Activated gamma-delta T cell (primary cell): Measurements from ENCODE around the gene PPIL1.
"Not testable (repeated sequence)": the region's sequence is repeated elsewhere in the genome, so short reads cannot be mapped to it uniquely, and the experiment has no call there.

Source experiments
- DNase-seq: peaks from one replicate; lab custom pipeline; 2025; lab: John Stamatoyannopoulos, UW

PPIL1 gene

DNA sequence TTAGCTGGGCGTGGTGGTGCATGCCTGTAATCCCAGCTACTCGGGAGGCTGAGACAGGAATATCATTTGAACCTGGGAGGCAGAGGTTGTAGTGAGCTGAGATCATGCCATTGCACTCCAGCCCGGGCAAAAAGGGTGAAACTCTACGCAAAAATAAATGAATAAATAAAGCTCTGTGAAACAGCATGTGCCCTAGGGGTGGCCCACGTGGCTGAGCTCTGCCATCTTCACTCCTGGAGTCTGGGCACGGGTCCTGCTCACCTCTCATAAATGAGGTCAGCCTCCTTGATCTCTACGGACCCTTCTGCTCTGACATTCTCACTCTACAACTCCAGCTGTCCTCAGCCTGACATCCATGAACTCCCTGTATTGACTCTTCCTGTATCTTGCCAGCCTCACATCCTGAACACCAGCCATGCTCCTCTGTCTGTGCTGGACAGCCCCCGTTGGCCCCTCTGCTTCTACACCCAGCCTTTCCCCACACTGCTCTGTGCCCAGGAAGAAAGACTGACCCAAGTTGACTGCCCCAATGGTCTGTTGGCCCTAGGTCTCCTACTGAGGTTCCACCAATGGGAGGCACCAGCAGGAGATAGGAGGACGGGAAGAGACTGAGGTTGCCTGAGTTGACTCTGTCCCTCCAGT lies 57.3 kb downstream of the PPIL1 start:
- no peak for DNase-seq

DNA sequence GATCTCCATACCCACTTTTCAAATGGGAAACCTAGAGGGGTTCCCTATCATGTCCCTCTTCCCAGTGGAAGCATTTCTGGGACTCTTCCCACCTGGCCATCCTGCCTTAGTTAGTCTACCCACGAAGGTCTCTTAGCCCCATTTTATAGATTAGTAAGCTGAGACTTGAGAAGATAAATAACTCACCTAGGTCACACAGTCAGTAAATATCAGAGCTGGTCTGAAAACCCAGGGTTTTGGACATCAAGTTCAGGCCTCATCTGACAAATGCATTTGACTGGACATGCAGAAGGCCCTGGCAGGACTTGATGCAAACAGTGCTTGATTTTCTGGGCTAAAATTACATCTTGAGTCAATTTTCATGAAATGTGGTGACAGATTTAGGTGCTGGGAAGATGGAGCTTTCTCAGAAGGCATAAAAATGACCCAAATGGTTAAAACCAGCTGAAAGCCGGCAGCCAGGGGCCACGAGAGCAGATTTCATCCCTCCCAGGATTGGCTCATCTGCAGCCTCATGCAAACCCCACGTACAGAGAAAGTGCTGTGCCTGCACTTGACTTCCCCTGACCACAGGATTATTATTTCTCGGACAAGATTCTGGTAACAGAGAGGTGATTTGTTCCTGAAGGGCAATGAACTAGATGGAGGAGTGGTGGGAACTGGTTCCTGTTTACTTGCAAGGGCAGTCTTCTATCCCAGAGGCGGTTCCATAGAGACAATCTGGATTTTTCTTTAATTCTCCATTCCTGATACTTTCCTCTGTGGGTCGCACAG lies 58.5 kb downstream of the PPIL1 start:
- DNase-seq = no peak

DNA sequence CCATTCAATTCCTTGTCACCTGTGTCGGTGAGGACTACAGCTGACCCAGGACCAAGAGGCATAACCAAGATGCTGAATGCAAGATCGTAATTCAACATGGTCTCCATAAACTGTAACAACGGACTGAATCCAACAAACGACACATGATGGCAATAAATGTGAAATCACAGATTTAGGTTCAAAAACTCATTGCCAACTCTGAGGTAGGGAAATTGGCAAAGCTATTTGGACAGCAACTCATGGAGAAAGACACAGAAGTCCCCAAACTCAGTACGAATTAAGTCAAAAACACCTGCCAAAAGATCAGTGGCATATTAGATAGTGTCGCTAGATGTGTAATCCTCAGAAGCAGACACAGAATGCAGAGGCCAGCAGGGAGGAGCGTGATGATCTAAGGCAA lies 60.4 kb downstream of the PPIL1 start:
- DNase-seq = no peak

DNA sequence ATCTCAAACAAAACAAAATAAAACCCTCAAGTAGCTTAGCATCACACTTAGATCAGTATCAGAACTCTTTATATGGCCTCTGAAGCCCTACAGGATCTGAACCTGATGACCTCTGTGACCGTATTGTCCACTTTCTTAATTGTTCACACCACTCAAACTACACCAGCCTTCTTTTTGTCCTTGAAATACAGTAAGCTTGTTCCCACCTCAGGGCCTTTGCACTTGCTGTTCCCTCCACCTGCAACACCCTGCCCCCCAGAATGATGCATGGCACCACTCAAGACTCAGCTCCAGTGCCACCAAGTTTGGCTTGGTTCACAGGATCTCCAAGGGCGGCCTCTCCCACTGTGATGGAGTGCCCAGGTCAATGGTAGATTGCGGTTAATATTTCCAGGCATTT lies 61.1 kb downstream of the PPIL1 start:
- no peak for DNase-seq

DNA sequence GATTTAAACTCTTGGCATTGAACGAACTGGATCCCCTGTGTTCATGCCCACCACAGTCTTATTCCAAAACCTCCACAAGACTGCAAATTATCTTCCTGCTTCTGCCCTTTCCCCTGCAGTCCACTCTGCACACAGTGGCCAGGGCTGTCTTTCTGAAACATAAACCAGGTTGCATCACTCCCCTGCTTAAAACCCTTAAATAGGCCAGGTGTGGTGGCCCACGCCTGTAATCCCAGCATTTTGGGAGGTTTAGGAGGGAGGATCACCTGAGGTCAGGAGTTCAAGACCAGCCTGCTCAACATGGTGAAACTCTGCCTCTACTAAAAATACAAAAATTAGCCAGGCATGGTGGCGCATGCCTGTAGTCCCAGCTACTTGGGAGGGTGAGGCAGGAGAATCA lies 61.6 kb downstream of the PPIL1 start:
- not testable (repeated sequence) for DNase-seq

DNA sequence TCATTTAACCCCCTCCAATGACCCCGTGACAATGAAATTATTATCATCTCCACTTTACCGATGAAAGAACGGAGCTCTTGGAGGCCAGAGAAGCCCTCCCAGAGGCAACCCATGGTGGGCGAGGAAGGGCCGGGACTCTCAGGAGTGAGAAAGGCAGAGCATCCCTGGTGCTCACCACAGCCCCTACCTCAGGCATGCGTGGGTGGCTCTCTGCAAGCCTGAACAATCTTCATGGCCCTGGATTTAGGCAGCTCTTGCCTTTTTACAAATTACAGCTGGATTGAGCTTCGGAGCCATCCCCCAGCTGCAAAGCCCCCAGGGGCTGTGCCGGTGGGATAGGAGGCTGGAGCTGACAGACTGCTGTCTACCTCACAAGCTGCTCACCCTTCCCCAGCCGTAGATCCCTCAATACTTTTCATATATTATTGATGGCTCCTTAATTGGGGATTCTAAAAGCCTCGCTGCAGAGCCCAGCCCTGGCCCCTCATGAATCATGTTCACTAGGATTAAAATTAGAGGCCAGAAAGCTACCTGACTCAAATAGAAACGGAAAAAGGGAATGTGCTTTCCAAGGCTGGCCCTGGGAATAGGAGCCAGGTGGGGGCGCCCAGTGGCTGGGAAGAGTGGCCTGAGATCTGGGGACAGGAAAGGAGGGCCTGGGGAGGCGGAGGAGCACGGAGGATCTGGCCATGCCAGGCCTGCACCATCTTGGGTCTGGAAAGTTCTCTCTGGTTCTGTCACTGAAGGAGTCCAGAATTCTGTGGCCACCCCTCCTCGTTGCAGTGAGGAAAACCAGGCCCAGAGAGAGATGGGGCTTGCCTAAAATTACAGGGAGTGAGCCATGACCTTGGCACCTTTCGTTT lies 64.4 kb downstream of the PPIL1 start:
- DNase-seq = no peak

DNA sequence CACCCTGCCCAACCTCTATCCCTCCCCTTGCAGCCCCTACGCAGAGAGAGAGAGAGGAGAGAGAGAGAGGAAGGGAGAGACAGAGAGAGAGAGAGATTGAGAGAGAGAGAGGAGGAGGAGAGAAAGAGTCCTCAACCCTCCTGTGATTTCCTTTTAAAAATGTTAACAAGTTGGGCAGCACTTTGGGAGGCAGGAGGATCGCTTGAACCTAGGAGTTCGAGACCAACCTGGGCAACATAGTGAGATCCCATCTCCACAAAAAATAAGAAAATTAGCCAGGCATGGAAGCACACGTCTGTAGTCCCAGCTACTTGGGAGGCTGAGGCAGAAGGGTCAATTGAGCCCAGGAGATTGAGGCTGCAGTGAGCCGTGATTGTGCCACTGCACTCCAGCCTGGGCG lies 65.4 kb downstream of the PPIL1 start:
- no peak for DNase-seq

DNA sequence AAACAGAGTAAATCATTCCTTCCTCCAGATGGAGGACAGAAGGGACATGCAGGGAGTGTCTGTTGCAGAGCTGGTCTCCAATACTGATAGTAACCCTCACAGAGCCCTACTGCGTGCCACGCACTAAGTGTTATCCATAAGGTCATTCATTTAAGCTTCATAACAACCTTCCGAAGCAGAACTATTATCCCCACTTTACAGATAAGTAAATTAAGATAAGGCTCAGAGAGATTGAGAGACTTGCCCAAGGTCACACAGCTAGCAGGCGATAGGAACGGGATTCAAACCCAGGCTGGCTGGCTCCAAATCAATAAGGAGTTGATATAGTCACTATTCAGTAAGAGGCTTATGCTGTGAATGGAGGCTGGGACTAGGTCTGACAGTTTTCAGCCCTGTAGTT lies 66.0 kb downstream of the PPIL1 start:
- DNase-seq = no peak

DNA sequence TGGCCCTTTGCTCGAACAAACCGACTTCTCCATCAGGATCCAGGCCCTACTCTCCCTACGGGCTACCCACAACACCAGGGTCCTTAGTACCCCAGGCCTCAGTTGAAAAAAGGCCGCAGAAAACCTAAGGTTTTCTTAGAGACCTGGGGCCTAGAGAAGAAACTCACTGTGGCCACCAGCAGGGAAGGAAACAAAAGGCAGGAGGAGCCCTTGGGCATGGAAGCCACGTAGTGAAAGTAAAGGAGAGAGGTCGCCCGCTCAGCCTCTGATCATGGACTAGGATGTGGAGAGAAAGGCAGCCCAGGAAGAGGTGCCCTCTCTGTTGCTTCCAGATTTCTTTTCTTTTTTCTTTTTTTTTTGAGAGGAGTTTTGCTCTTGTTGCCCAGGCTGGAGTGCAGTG lies 66.9 kb downstream of the PPIL1 start:
- DNase-seq = no peak

DNA sequence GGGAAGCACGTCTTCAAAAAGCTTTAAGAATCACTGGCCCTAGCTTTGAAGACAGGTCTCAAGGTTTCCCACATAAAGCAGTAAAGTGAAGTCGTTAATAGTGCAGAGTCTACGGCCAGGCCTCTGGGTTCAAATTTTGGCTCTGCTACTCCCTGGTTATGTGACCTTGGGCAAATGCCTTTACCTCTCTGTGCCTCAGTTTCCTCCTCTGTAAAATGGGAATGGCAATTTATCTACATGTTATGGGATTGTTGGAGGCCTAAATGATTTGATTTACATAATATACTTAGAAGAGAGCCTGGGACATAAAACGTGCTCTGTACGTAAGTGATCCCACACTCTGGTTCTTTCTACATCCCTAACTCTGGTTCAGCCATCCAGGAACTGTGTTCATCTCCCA lies 67.5 kb downstream of the PPIL1 start:
- DNase-seq = no peak

DNA sequence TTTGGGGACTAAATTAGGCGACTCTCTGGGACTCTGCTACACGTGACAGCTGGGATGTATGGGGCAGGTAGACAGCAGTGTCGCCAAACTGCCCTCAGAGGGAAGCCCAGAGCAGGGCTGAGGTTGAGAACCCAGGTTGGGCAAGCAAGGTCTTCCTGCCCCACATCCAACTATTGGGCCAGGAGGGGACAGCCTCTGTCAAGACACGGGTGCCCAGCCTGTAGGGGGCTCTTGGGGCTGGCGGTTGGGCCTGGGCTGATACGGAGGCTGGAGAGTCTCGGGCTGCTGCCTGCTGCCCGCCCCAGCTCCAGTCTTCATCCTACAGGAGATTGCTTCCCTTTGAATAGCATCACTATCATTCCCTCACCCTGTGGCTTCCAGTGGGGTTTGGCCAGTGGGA lies 68.7 kb downstream of the PPIL1 start:
- no peak for DNase-seq

DNA sequence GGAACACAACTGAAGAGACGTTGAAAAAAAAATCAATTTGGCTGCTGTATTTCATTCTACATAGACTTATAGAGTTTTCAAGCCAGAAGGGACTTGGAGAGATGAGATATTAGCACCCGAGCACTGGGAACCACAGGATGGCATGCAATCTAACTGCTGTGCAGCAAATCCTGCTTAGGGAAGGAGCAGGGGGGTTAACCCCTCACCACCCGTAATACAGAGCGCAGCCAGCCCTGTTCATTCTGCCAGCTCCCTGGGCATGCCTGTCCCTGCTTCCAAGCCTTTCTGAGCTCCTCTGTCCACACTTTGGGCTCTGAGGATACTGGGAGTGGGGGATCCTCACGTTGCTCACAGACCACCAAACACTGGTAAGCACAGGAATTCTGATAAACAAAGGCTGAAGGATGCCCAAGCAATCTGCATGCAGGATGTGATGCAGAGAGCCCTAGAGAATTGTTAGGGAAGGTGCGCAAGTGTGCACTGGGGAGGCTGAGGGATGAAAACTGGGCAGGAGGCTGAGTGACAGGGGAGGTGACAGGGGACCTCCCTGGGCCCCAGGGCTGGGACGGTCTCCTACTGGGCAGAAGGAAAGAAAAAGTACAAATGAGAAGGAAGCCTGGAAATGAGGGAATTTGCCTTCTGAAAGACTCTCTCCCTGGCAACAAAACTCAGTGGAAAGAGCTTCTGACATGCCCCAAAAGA lies 69.4 kb downstream of the PPIL1 start:
- no peak for DNase-seq
